H1 (cell line): ENCODE data around the gene ANKS1A. TPM values are rescaled to one million over a fixed set of nuclear protein-coding genes. Genes with fewer than 3 reads are reported as not detected.

Experiments used
- SIX5 ChIP-seq: IDR thresholded peaks from 2 replicates; pipeline ENCODE4 v1.6.1; 2011; ENCODE audit warnings: mild to moderate bottlenecking, low read depth, low read length
- ZNF274 ChIP-seq: IDR thresholded peaks from 2 replicates; pipeline ENCODE4 v1.7.0; 2012; ENCODE audit warnings: low read length, borderline replicate concordance; ENCODE audit errors: extremely low read depth
- polyA plus RNA-seq, 7 experiments: library from polyadenylated mRNA; depleted of rRNA in 3 of 7; stranded (reverse) in 5 of 7; unstranded in 2 of 7; fragments of >200 nt in 5 of 7; fragments of 200-250 nt in 2 of 7; gene quantifications; 1 replicate in 5 of 7; 2 replicates in 1 of 7; 4 replicates in 1 of 7; pipeline versions ENCODE4 v1.2.1 to v1.2.3, GENCODE V29; 2011 to 2013; ENCODE audit warnings: missing spikeins in 2 of 7, mixed read lengths in 2 of 7
- total RNA-seq: library from RNA; stranded (reverse); fragmentation: NEBNext Ultra II Directional; extraction: Animal tissue kit (Norgen Biotek cat#: 25700); gene quantifications from 2 replicates; pipeline ENCODE4 v1.2.1, GENCODE V29; 2021
- TF ChIP-seq, protein P1 (sequence below): fragments of 300-600 bp; sonication (generic); IDR thresholded peaks from 2 replicates; pipeline ENCODE4 v1.7.1; 2012; ENCODE audit warnings: low read length, moderate library complexity, mild to moderate bottlenecking, inconsistent platforms; ENCODE audit not compliant: insufficient replicate concordance

The ANKS1A gene
- total and polyA plus RNA-seq, 2 of the 8 experiments (the other 6 are each of a cell fraction or from before 2014, with no cell fraction given): 9.8 to 30.9 TPM

- TF ChIP-seq ZNF274 (no peak), SIX5 (no peak)
- TF ChIP-seq, protein P1, sequence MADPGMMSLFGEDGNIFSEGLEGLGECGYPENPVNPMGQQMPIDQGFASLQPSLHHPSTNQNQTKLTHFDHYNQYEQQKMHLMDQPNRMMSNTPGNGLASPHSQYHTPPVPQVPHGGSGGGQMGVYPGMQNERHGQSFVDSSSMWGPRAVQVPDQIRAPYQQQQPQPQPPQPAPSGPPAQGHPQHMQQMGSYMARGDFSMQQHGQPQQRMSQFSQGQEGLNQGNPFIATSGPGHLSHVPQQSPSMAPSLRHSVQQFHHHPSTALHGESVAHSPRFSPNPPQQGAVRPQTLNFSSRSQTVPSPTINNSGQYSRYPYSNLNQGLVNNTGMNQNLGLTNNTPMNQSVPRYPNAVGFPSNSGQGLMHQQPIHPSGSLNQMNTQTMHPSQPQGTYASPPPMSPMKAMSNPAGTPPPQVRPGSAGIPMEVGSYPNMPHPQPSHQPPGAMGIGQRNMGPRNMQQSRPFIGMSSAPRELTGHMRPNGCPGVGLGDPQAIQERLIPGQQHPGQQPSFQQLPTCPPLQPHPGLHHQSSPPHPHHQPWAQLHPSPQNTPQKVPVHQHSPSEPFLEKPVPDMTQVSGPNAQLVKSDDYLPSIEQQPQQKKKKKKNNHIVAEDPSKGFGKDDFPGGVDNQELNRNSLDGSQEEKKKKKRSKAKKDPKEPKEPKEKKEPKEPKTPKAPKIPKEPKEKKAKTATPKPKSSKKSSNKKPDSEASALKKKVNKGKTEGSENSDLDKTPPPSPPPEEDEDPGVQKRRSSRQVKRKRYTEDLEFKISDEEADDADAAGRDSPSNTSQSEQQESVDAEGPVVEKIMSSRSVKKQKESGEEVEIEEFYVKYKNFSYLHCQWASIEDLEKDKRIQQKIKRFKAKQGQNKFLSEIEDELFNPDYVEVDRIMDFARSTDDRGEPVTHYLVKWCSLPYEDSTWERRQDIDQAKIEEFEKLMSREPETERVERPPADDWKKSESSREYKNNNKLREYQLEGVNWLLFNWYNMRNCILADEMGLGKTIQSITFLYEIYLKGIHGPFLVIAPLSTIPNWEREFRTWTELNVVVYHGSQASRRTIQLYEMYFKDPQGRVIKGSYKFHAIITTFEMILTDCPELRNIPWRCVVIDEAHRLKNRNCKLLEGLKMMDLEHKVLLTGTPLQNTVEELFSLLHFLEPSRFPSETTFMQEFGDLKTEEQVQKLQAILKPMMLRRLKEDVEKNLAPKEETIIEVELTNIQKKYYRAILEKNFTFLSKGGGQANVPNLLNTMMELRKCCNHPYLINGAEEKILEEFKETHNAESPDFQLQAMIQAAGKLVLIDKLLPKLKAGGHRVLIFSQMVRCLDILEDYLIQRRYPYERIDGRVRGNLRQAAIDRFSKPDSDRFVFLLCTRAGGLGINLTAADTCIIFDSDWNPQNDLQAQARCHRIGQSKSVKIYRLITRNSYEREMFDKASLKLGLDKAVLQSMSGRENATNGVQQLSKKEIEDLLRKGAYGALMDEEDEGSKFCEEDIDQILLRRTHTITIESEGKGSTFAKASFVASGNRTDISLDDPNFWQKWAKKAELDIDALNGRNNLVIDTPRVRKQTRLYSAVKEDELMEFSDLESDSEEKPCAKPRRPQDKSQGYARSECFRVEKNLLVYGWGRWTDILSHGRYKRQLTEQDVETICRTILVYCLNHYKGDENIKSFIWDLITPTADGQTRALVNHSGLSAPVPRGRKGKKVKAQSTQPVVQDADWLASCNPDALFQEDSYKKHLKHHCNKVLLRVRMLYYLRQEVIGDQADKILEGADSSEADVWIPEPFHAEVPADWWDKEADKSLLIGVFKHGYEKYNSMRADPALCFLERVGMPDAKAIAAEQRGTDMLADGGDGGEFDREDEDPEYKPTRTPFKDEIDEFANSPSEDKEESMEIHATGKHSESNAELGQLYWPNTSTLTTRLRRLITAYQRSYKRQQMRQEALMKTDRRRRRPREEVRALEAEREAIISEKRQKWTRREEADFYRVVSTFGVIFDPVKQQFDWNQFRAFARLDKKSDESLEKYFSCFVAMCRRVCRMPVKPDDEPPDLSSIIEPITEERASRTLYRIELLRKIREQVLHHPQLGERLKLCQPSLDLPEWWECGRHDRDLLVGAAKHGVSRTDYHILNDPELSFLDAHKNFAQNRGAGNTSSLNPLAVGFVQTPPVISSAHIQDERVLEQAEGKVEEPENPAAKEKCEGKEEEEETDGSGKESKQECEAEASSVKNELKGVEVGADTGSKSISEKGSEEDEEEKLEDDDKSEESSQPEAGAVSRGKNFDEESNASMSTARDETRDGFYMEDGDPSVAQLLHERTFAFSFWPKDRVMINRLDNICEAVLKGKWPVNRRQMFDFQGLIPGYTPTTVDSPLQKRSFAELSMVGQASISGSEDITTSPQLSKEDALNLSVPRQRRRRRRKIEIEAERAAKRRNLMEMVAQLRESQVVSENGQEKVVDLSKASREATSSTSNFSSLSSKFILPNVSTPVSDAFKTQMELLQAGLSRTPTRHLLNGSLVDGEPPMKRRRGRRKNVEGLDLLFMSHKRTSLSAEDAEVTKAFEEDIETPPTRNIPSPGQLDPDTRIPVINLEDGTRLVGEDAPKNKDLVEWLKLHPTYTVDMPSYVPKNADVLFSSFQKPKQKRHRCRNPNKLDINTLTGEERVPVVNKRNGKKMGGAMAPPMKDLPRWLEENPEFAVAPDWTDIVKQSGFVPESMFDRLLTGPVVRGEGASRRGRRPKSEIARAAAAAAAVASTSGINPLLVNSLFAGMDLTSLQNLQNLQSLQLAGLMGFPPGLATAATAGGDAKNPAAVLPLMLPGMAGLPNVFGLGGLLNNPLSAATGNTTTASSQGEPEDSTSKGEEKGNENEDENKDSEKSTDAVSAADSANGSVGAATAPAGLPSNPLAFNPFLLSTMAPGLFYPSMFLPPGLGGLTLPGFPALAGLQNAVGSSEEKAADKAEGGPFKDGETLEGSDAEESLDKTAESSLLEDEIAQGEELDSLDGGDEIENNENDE: no peak
Measured at GRCh38 chr6:34993213-34993612, 104.2 kb downstream of the ANKS1A start (continued).
